ENCODE results near the gene ELMO1.
A peak's percentile ranks its signal among the peaks of the same experiment; 100 is the strongest.

ELMO1 gene

GRCh38 chr7:37076668-37077067 lies 372.0 kb downstream of the ELMO1 start:
- Histone ChIP-seq H2AFZ (ENCODE audit: low read depth, low read length) (no peak overlapping the region), H3K4me3 (ENCODE audit: low read length) (no peak overlapping the region), H3K9me3 (ENCODE audit: low read length) (no peaks in the 10 kb centered on the region), H3K4me1 (ENCODE audit: insufficient read depth, low read length) (no peaks in the 10 kb centered on the region), H3K27me3 (ENCODE audit: insufficient read depth, low read length) (no peaks in the 10 kb centered on the region), H3K36me3 (ENCODE audit: insufficient read depth, low read length) (no peaks in the 10 kb centered on the region)

GRCh38 chr7:37074370-37074769 lies 374.3 kb downstream of the ELMO1 start:
- no peaks in the 10 kb centered on the region for H3K27me3 ChIP-seq (ENCODE audit: insufficient read depth, low read length)
- peaks cover 3% of the 10 kb centered on the region for H3K4me1 ChIP-seq (ENCODE audit: insufficient read depth, low read length)
- no peaks in the 10 kb centered on the region for H3K9me3 ChIP-seq (ENCODE audit: low read length)
- H3K36me3 ChIP-seq (ENCODE audit: insufficient read depth, low read length), result no peaks in the 10 kb centered on the region
- no peak overlapping the region for H3K4me3 ChIP-seq (ENCODE audit: low read length)
- H2AFZ ChIP-seq (ENCODE audit: low read depth, low read length), result no peak overlapping the region

GRCh38 chr7:37071124-37071523 lies 377.5 kb downstream of the ELMO1 start:
- Histone ChIP-seq H3K4me1 (ENCODE audit: insufficient read depth, low read length) (peaks cover 3% of the 10 kb centered on the region), H3K27me3 (ENCODE audit: insufficient read depth, low read length) (no peaks in the 10 kb centered on the region), H3K36me3 (ENCODE audit: insufficient read depth, low read length) (no peaks in the 10 kb centered on the region), H3K4me3 (ENCODE audit: low read length) (no peak overlapping the region), H3K9me3 (ENCODE audit: low read length) (no peaks in the 10 kb centered on the region), H2AFZ (ENCODE audit: low read depth, low read length) (no peak overlapping the region)

- Histone ChIP-seq H3K4me1 (ENCODE audit: insufficient read depth, low read length) (peaks cover 3% of the 10 kb centered on the region), H2AFZ (ENCODE audit: low read depth, low read length) (no peak overlapping the region), H3K4me3 (ENCODE audit: low read length) (no peak overlapping the region), H3K36me3 (ENCODE audit: insufficient read depth, low read length) (no peaks in the 10 kb centered on the region), H3K27me3 (ENCODE audit: insufficient read depth, low read length) (no peaks in the 10 kb centered on the region), H3K9me3 (ENCODE audit: low read length) (no peaks in the 10 kb centered on the region)
These were observed 378.2 kb downstream of the ELMO1 start for GRCh38 chr7:37070471-37070870.

GRCh38 chr7:37070031-37070430 lies 378.6 kb downstream of the ELMO1 start:
- Histone ChIP-seq H3K4me3 (ENCODE audit: low read length) (no peak overlapping the region), H3K36me3 (ENCODE audit: insufficient read depth, low read length) (no peaks in the 10 kb centered on the region), H2AFZ (ENCODE audit: low read depth, low read length) (no peak overlapping the region), H3K4me1 (ENCODE audit: insufficient read depth, low read length) (peaks cover 3% of the 10 kb centered on the region), H3K27me3 (ENCODE audit: insufficient read depth, low read length) (no peaks in the 10 kb centered on the region), H3K9me3 (ENCODE audit: low read length) (no peaks in the 10 kb centered on the region)

GRCh38 chr7:37069336-37069735 lies 379.3 kb downstream of the ELMO1 start:
- no peaks in the 10 kb centered on the region for H3K36me3 ChIP-seq (ENCODE audit: insufficient read depth, low read length)
- H3K9me3 ChIP-seq (ENCODE audit: low read length), result no peaks in the 10 kb centered on the region
- H2AFZ ChIP-seq (ENCODE audit: low read depth, low read length), result no peak overlapping the region
- H3K27me3 ChIP-seq (ENCODE audit: insufficient read depth, low read length), result no peaks in the 10 kb centered on the region
- peaks cover 3% of the 10 kb centered on the region for H3K4me1 ChIP-seq (ENCODE audit: insufficient read depth, low read length)
- H3K4me3 ChIP-seq (ENCODE audit: low read length), result no peak overlapping the region

- Histone ChIP-seq H3K27me3 (ENCODE audit: insufficient read depth, low read length) (no peaks in the 10 kb centered on the region), H3K9me3 (ENCODE audit: low read length) (no peaks in the 10 kb centered on the region), H3K4me1 (ENCODE audit: insufficient read depth, low read length) (peaks cover 3% of the 10 kb centered on the region), H3K4me3 (ENCODE audit: low read length) (no peak overlapping the region), H3K36me3 (ENCODE audit: insufficient read depth, low read length) (no peaks in the 10 kb centered on the region), H2AFZ (ENCODE audit: low read depth, low read length) (no peak overlapping the region)
These were observed 379.8 kb downstream of the ELMO1 start for GRCh38 chr7:37068902-37069301.

- Histone ChIP-seq H3K9me3 (ENCODE audit: low read length) (no peaks in the 10 kb centered on the region), H3K36me3 (ENCODE audit: insufficient read depth, low read length) (no peaks in the 10 kb centered on the region), H3K4me3 (ENCODE audit: low read length) (no peak overlapping the region), H3K4me1 (ENCODE audit: insufficient read depth, low read length) (peaks cover 5% of the 10 kb centered on the region), H3K27me3 (ENCODE audit: insufficient read depth, low read length) (no peaks in the 10 kb centered on the region), H2AFZ (ENCODE audit: low read depth, low read length) (no peak overlapping the region)
These were observed 380.6 kb downstream of the ELMO1 start for GRCh38 chr7:37068038-37068437.

GRCh38 chr7:37065779-37066271 lies 382.8 kb downstream of the ELMO1 start:
- Histone ChIP-seq H3K4me3 (ENCODE audit: low read length) (no peak overlapping the region), H3K27me3 (ENCODE audit: insufficient read depth, low read length) (no peaks in the 10 kb centered on the region), H3K9me3 (ENCODE audit: low read length) (no peaks in the 10 kb centered on the region), H3K36me3 (ENCODE audit: insufficient read depth, low read length) (no peaks in the 10 kb centered on the region), H3K4me1 (ENCODE audit: insufficient read depth, low read length) (peaks cover 19% of the 10 kb centered on the region), H2AFZ (ENCODE audit: low read depth, low read length) (no peak overlapping the region)

GRCh38 chr7:37062560-37062859 lies 386.2 kb downstream of the ELMO1 start:
- no peak overlapping the region for H3K4me3 ChIP-seq (ENCODE audit: low read length)
- peaks cover 4% of the 10 kb centered on the region for H3K9me3 ChIP-seq (ENCODE audit: low read length)
- no peaks in the 10 kb centered on the region for H3K36me3 ChIP-seq (ENCODE audit: insufficient read depth, low read length)
- H3K27me3 ChIP-seq (ENCODE audit: insufficient read depth, low read length), result no peaks in the 10 kb centered on the region
- H3K4me1 ChIP-seq (ENCODE audit: insufficient read depth, low read length), result peaks cover 24% of the 10 kb centered on the region
- H2AFZ ChIP-seq (ENCODE audit: low read depth, low read length), result no peak overlapping the region

- Histone ChIP-seq H3K4me1 (ENCODE audit: insufficient read depth, low read length) (peaks cover 29% of the 10 kb centered on the region), H3K27me3 (ENCODE audit: insufficient read depth, low read length) (no peaks in the 10 kb centered on the region), H3K9me3 (ENCODE audit: low read length) (peaks cover 4% of the 10 kb centered on the region), H3K36me3 (ENCODE audit: insufficient read depth, low read length) (no peaks in the 10 kb centered on the region), H3K4me3 (ENCODE audit: low read length) (no peak overlapping the region), H2AFZ (ENCODE audit: low read depth, low read length) (no peak overlapping the region)
These were observed 386.7 kb downstream of the ELMO1 start for GRCh38 chr7:37061849-37062559.

- Histone ChIP-seq H3K36me3 (ENCODE audit: insufficient read depth, low read length) (no peaks in the 10 kb centered on the region), H2AFZ (ENCODE audit: low read depth, low read length) (peak overlapping the region; percentile 0), H3K27me3 (ENCODE audit: insufficient read depth, low read length) (no peaks in the 10 kb centered on the region), H3K9me3 (ENCODE audit: low read length) (peaks cover 4% of the 10 kb centered on the region), H3K4me3 (ENCODE audit: low read length) (peak overlapping the region; percentile 10), H3K4me1 (ENCODE audit: insufficient read depth, low read length) (peaks cover 61% of the 10 kb centered on the region)
These were observed 392.3 kb downstream of the ELMO1 start for GRCh38 chr7:37056234-37056912.

- Histone ChIP-seq H3K4me3 (ENCODE audit: low read length) (no peak overlapping the region), H3K27me3 (ENCODE audit: insufficient read depth, low read length) (no peaks in the 10 kb centered on the region), H3K36me3 (ENCODE audit: insufficient read depth, low read length) (no peaks in the 10 kb centered on the region), H3K4me1 (ENCODE audit: insufficient read depth, low read length) (peaks cover 64% of the 10 kb centered on the region), H2AFZ (ENCODE audit: low read depth, low read length) (peak overlapping the region; percentile 9), H3K9me3 (ENCODE audit: low read length) (peaks cover 4% of the 10 kb centered on the region)
These were observed 393.9 kb downstream of the ELMO1 start for GRCh38 chr7:37054624-37055241.
